ENCODE data around the gene PRR19.

The PRR19 gene

GRCh38 chr19:42271861-42272534 lies 29.9 kb upstream of the PRR19 start:
- no peak overlapping the region for H3K4me3 ChIP-seq (ENCODE audit: low read depth, low read length, poor library complexity, severe bottlenecking)
- no peak overlapping the region for H3K4me2 ChIP-seq (ENCODE audit: low read length)
- TF ChIP-seq CTCF (IDR thresholded peaks at IDR 0.05; ENCODE audit: low read length) (no peak), EZH2 (IDR thresholded peaks at IDR 0.05; ENCODE audit: borderline replicate concordance, low read length) (no peak)
- no peak overlapping the region for H2AFZ ChIP-seq (ENCODE audit: low read length)
- no peaks in the 10 kb centered on the region for H4K20me1 ChIP-seq (ENCODE audit: insufficient read depth, low read length)
- H3K27me3 ChIP-seq (ENCODE audit: insufficient read depth, low read length), result no peaks in the 10 kb centered on the region
- no peaks in the 10 kb centered on the region for H3K9me2 ChIP-seq (ENCODE audit: low read depth, low read length)
- H3K9me3 ChIP-seq (ENCODE audit: low read length), result no peaks in the 10 kb centered on the region
- H3K27ac ChIP-seq (ENCODE audit: low read depth, low read length, poor library complexity, severe bottlenecking), result peak overlapping the region; percentile 89
- H3K4me1 ChIP-seq (ENCODE audit: insufficient read depth, low read length, severe bottlenecking), result peaks cover 30% of the 10 kb centered on the region
- H3K9ac ChIP-seq (ENCODE audit: low read length), result no peak overlapping the region
- no peaks in the 10 kb centered on the region for H3F3A ChIP-seq (ENCODE audit: insufficient read depth, low read length)
- peaks cover 4% of the 10 kb centered on the region; the same call in 1 of the 2 replicates for H3K36me3 ChIP-seq (ENCODE audit: insufficient read depth, low read length)
- H3K79me2 ChIP-seq (ENCODE audit: insufficient read depth, low read length), result no peaks in the 10 kb centered on the region

GRCh38 chr19:42272535-42272897 lies 29.4 kb upstream of the PRR19 start:
- H3K9ac ChIP-seq (ENCODE audit: low read length), result no peak overlapping the region
- no peaks in the 10 kb centered on the region for H3F3A ChIP-seq (ENCODE audit: insufficient read depth, low read length)
- TF ChIP-seq CTCF (IDR thresholded peaks at IDR 0.05; ENCODE audit: low read length) (no peak), EZH2 (IDR thresholded peaks at IDR 0.05; ENCODE audit: borderline replicate concordance, low read length) (no peak)
- H4K20me1 ChIP-seq (ENCODE audit: insufficient read depth, low read length), result no peaks in the 10 kb centered on the region
- no peaks in the 10 kb centered on the region for H3K9me2 ChIP-seq (ENCODE audit: low read depth, low read length)
- no peak overlapping the region for H3K27ac ChIP-seq (ENCODE audit: low read depth, low read length, poor library complexity, severe bottlenecking)
- H3K27me3 ChIP-seq (ENCODE audit: insufficient read depth, low read length), result no peaks in the 10 kb centered on the region
- peaks cover 27% of the 10 kb centered on the region for H3K4me1 ChIP-seq (ENCODE audit: insufficient read depth, low read length, severe bottlenecking)
- H3K9me3 ChIP-seq (ENCODE audit: low read length), result no peaks in the 10 kb centered on the region
- H3K79me2 ChIP-seq (ENCODE audit: insufficient read depth, low read length), result no peaks in the 10 kb centered on the region
- H3K4me3 ChIP-seq (ENCODE audit: low read depth, low read length, poor library complexity, severe bottlenecking), result no peak overlapping the region
- no peak overlapping the region for H2AFZ ChIP-seq (ENCODE audit: low read length)
- peaks cover 4% of the 10 kb centered on the region; the same call in 1 of the 2 replicates for H3K36me3 ChIP-seq (ENCODE audit: insufficient read depth, low read length)
- H3K4me2 ChIP-seq (ENCODE audit: low read length), result no peak overlapping the region

GRCh38 chr19:42272989-42273406 lies 28.9 kb upstream of the PRR19 start:
- no peaks in the 10 kb centered on the region for H3K79me2 ChIP-seq (ENCODE audit: insufficient read depth, low read length)
- no peak overlapping the region for H3K4me3 ChIP-seq (ENCODE audit: low read depth, low read length, poor library complexity, severe bottlenecking)
- no peak overlapping the region for H3K27ac ChIP-seq (ENCODE audit: low read depth, low read length, poor library complexity, severe bottlenecking)
- H3F3A ChIP-seq (ENCODE audit: insufficient read depth, low read length), result no peaks in the 10 kb centered on the region
- no peak overlapping the region for H3K9ac ChIP-seq (ENCODE audit: low read length)
- H3K36me3 ChIP-seq (ENCODE audit: insufficient read depth, low read length), result peaks cover 4% of the 10 kb centered on the region; the same call in 1 of the 2 replicates
- H3K9me3 ChIP-seq (ENCODE audit: low read length), result no peaks in the 10 kb centered on the region
- H3K9me2 ChIP-seq (ENCODE audit: low read depth, low read length), result no peaks in the 10 kb centered on the region
- no peak overlapping the region for H2AFZ ChIP-seq (ENCODE audit: low read length)
- peaks cover 22% of the 10 kb centered on the region for H3K4me1 ChIP-seq (ENCODE audit: insufficient read depth, low read length, severe bottlenecking)
- H3K27me3 ChIP-seq (ENCODE audit: insufficient read depth, low read length), result no peaks in the 10 kb centered on the region
- no peaks in the 10 kb centered on the region for H4K20me1 ChIP-seq (ENCODE audit: insufficient read depth, low read length)
- no peak for TF ChIP-seq CTCF (IDR thresholded peaks at IDR 0.05; ENCODE audit: low read length)
- no peak for TF ChIP-seq EZH2 (IDR thresholded peaks at IDR 0.05; ENCODE audit: borderline replicate concordance, low read length)
- no peak overlapping the region for H3K4me2 ChIP-seq (ENCODE audit: low read length)
